ENCODE measurements around the gene TTLL9.

The TTLL9 gene

DNA sequence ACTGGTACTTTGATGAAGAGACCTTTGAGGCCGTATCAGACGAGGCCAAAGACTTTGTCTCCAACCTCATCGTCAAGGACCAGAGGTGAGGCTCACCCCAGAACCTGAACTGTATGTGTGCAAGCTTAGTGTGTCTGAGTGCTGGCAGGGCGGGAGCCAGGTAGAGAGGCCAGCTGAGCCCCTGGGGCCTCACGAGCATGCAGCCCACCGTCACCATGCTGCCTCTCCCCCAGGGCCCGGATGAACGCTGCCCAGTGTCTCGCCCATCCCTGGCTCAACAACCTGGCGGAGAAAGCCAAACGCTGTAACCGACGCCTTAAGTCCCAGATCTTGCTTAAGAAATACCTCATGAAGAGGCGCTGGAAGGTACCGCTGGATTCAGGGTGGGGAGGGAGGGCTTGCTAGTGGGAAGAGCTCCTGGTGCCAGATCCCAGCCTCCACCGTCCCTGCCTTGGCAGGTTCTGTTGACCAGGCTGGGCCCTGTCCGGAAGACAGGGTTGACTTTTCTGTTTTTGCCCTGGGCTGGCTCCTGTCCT lies 38.6 kb upstream of the TTLL9 start:
- Histone ChIP-seq H3K9ac (ENCODE audit: insufficient read length, low read depth) (no peak overlapping the region), H3K27me3 (ENCODE audit: insufficient read depth, insufficient read length) (no peaks in the 10 kb centered on the region), H3K9me3 (ENCODE audit: insufficient read depth, low read length) (no peaks in the 10 kb centered on the region), H3K4me3 (ENCODE audit: insufficient read length, low read depth) (no peak overlapping the region), H3K36me3 (ENCODE audit: insufficient read depth, insufficient read length, low read length) (peaks cover 2% of the 10 kb centered on the region), H3K4me1 (ENCODE audit: insufficient read depth, insufficient read length) (peaks cover 18% of the 10 kb centered on the region)
- no peak for TF ChIP-seq SUZ12 (IDR thresholded peaks at IDR 0.05; ENCODE audit: extremely low read depth, insufficient read depth, insufficient read length)
- no peak for TF ChIP-seq ZNF274 (IDR thresholded peaks at IDR 0.05; ENCODE audit: low read depth, low read length)
- TF ChIP-seq YY1 (IDR thresholded peaks at IDR 0.05; ENCODE audit: insufficient read depth, insufficient read length) = no peak
- no peak for DNase-seq (ENCODE audit: low read depth, low spot score)

DNA sequence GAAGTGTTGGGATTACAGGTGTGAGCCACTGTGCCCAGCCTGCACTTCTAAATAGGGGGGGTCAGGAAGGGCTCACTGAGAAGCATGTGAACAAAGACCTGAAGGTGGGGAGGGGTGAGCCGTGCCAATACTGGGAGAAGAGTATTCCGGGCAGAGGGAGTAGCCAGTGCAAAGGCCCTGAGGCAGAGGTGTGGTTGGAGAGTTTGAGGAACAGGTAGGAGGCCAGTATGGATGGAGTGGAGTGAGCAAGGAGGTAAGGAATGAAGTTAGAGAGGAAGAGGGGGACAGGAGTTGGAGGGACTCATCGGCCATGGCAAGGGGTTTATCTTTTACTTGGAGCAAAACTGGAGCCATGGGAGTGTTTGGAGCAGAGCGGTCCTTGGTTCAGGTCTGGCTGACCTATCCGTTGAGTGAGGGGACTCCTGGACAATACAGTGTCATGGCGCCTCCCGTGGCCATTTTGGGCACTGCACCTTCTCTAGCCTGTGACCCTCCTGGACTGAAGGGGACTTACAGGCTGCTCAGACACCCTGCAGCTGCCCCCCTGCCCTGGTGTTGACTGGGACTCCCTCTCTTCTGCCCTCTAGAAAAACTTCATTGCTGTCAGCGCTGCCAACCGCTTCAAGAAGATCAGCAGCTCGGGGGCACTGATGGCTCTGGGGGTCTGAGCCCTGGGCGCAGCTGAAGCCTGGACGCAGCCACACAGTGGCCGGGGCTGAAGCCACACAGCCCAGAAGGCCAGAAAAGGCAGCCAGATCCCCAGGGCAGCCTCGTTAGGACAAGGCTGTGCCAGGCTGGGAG lies 37.1 kb upstream of the TTLL9 start:
- no peak for TF ChIP-seq ZNF274 (IDR thresholded peaks at IDR 0.05; ENCODE audit: low read depth, low read length)
- TF ChIP-seq YY1 (IDR thresholded peaks at IDR 0.05; ENCODE audit: insufficient read depth, insufficient read length) = no peak
- TF ChIP-seq SUZ12 (IDR thresholded peaks at IDR 0.05; ENCODE audit: extremely low read depth, insufficient read depth, insufficient read length) = no peak
- H3K27me3 ChIP-seq (ENCODE audit: insufficient read depth, insufficient read length) = no peaks in the 10 kb centered on the region
- H3K4me1 ChIP-seq (ENCODE audit: insufficient read depth, insufficient read length) = peaks cover 28% of the 10 kb centered on the region
- H3K9me3 ChIP-seq (ENCODE audit: insufficient read depth, low read length) = no peaks in the 10 kb centered on the region
- no peak overlapping the region for H3K4me3 ChIP-seq (ENCODE audit: insufficient read length, low read depth)
- H3K9ac ChIP-seq (ENCODE audit: insufficient read length, low read depth) = peak overlapping the region; percentile 50
- DNase-seq (ENCODE audit: low read depth, low spot score) = peak; percentile 63
- H3K36me3 ChIP-seq (ENCODE audit: insufficient read depth, insufficient read length, low read length) = no peaks in the 10 kb centered on the region

DNA sequence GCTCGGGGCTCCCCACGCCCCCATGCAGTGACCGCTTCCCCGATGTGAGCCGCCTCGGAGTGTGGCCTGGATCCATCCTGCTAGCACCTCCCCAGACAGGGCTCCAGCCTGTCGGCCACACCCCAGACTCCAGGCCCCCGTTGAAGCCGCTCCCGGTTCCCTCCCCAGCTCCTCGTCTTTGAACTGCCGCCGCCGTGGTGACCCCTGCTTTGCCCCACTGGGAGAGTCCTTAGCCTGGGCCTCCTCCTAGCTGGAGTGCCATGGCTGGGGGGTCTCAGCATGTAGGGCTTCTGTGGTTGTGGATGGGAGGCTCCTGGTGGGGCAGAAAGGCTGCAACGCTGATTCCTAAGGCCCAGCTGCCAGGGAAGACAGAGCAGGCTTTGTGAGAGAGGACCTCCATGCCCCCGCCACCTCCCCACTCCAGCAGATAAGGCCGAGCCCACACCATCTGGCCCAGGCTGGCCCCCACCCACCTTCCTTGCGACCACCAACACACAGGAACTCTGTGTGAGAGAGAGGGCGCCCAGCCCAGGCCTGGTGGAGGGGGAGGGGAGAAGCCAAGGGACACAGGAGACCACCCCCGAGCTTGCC lies 36.4 kb upstream of the TTLL9 start:
- Histone ChIP-seq H3K36me3 (ENCODE audit: insufficient read depth, insufficient read length, low read length) (no peaks in the 10 kb centered on the region), H3K27me3 (ENCODE audit: insufficient read depth, insufficient read length) (no peaks in the 10 kb centered on the region), H3K9me3 (ENCODE audit: insufficient read depth, low read length) (no peaks in the 10 kb centered on the region), H3K9ac (ENCODE audit: insufficient read length, low read depth) (peak overlapping the region; percentile 50), H3K4me1 (ENCODE audit: insufficient read depth, insufficient read length) (peaks cover 28% of the 10 kb centered on the region), H3K4me3 (ENCODE audit: insufficient read length, low read depth) (no peak overlapping the region)
- TF ChIP-seq SUZ12 (IDR thresholded peaks at IDR 0.05; ENCODE audit: extremely low read depth, insufficient read depth, insufficient read length) (no peak), YY1 (IDR thresholded peaks at IDR 0.05; ENCODE audit: insufficient read depth, insufficient read length) (no peak), ZNF274 (IDR thresholded peaks at IDR 0.05; ENCODE audit: low read depth, low read length) (no peak)
- no peak for DNase-seq (ENCODE audit: low read depth, low spot score)

DNA sequence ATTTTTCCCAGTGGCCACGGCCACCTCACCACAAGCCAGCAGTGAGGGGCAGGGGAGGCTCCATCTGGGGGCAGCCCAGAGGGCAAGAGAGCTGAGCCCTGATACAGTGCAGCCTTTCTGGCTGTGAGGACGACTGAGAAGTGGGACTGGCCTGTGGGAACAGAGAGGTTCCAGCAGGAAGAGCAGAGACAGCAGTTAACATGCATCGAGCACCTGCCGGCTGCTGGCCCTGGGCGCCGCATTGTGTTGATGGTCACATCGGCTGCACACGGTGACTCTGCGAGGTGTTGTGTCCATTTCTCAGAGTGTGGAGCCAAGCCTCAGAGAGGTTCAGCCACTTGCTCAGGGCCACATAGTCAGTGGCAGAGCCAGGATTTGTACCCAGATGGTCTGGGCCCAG lies 34.9 kb upstream of the TTLL9 start:
- Histone ChIP-seq H3K9me3 (ENCODE audit: insufficient read depth, low read length) (no peaks in the 10 kb centered on the region), H3K36me3 (ENCODE audit: insufficient read depth, insufficient read length, low read length) (no peaks in the 10 kb centered on the region), H3K27me3 (ENCODE audit: insufficient read depth, insufficient read length) (no peaks in the 10 kb centered on the region), H3K9ac (ENCODE audit: insufficient read length, low read depth) (peak overlapping the region; percentile 26), H3K4me1 (ENCODE audit: insufficient read depth, insufficient read length) (peaks cover 28% of the 10 kb centered on the region), H3K4me3 (ENCODE audit: insufficient read length, low read depth) (no peak overlapping the region)
- TF ChIP-seq SUZ12 (IDR thresholded peaks at IDR 0.05; ENCODE audit: extremely low read depth, insufficient read depth, insufficient read length) (no peak), YY1 (IDR thresholded peaks at IDR 0.05; ENCODE audit: insufficient read depth, insufficient read length) (no peak), ZNF274 (IDR thresholded peaks at IDR 0.05; ENCODE audit: low read depth, low read length) (no peak)
- DNase-seq (ENCODE audit: low read depth, low spot score) = no peak

DNA sequence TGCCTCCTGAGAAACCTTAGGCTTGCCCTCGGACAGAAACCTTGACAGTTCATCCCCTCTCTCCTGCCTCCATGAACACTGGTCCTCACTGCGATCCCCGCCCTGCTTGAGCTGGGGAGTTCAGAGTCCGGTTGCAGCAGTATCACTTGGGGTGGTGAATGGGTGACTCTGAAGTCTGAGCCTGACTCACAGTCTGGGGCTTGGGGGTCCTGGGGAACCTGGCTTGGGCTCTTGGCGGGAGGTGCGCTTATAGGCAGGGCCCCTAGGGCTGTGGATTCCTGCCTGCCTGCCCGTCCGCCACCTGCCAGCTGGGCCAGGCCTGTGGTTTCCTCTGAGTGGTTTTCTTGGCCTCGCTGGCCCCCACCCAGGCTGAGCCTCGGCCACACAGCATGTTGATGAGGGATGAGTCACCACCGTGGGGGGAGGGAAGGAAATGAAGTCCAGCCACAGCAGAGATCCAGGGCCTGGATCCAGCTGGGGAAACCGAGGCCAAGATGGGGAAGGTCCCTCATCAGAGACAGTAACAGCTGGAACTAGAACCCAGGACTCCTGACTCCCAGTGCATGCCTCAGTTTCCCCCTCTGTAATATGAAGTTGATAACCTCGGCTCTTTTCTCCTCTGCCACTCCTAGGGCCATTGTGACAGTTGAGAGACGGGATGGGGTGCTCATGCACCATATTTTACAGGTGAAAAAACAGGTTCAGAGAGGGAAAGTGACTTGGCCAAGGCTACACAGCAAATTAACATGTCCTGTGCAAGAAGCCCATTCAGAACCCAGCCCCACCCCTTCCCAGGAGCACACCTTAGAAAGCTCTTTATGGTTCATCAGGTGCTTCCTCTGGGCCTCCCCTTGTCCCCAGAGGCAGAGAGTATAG lies 34.2 kb upstream of the TTLL9 start:
- Histone ChIP-seq H3K4me1 (ENCODE audit: insufficient read depth, insufficient read length) (peaks cover 32% of the 10 kb centered on the region), H3K4me3 (ENCODE audit: insufficient read length, low read depth) (no peak overlapping the region), H3K9ac (ENCODE audit: insufficient read length, low read depth) (peak overlapping the region; percentile 26), H3K36me3 (ENCODE audit: insufficient read depth, insufficient read length, low read length) (no peaks in the 10 kb centered on the region), H3K9me3 (ENCODE audit: insufficient read depth, low read length) (no peaks in the 10 kb centered on the region), H3K27me3 (ENCODE audit: insufficient read depth, insufficient read length) (no peaks in the 10 kb centered on the region)
- TF ChIP-seq YY1 (IDR thresholded peaks at IDR 0.05; ENCODE audit: insufficient read depth, insufficient read length) = no peak
- no peak for TF ChIP-seq ZNF274 (IDR thresholded peaks at IDR 0.05; ENCODE audit: low read depth, low read length)
- TF ChIP-seq SUZ12 (IDR thresholded peaks at IDR 0.05; ENCODE audit: extremely low read depth, insufficient read depth, insufficient read length) = no peak
- DNase-seq (ENCODE audit: low read depth, low spot score) = no peak

DNA sequence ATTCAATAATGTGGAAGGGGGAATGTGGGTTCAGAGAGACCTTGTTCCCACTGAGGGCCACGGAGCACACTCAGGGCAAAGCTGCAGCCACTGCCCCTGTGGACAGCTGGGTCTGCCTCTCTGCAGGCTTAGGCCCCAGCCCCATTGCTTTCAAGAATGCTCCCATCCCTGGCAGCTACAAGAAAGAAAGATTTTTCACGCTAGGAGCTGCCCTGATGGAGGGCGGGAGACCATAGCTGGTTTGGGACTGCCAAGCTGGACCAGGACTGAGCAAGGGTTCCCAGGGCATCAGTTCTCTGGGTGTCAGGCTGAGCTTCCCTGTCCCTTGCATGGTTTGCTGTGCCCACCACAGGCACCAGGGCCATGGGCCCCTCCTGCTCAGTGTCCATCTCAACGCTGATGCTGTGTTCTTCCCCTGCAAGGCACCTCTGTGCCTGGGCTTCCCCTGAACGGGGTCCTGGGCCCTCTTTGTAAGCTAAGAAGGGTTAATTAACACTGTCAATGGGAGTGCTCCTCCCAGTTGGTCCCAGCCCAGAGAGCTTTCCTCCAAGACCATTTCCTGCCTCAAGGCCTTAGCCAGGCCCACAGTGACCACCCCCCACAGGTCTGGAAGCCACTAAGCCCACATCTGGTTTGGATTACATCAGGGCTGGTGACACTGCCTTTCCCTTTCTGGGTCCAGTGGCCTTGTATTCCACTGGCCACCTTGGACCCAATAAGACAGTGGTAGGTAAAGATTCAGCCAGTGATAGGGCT lies 33.4 kb upstream of the TTLL9 start:
- TF ChIP-seq ZNF274 (IDR thresholded peaks at IDR 0.05; ENCODE audit: low read depth, low read length) (no peak), SUZ12 (IDR thresholded peaks at IDR 0.05; ENCODE audit: extremely low read depth, insufficient read depth, insufficient read length) (no peak), YY1 (IDR thresholded peaks at IDR 0.05; ENCODE audit: insufficient read depth, insufficient read length) (no peak)
- Histone ChIP-seq H3K9ac (ENCODE audit: insufficient read length, low read depth) (no peak overlapping the region), H3K4me3 (ENCODE audit: insufficient read length, low read depth) (no peak overlapping the region), H3K4me1 (ENCODE audit: insufficient read depth, insufficient read length) (peaks cover 37% of the 10 kb centered on the region), H3K9me3 (ENCODE audit: insufficient read depth, low read length) (no peaks in the 10 kb centered on the region), H3K27me3 (ENCODE audit: insufficient read depth, insufficient read length) (no peaks in the 10 kb centered on the region), H3K36me3 (ENCODE audit: insufficient read depth, insufficient read length, low read length) (no peaks in the 10 kb centered on the region)
- DNase-seq (ENCODE audit: low read depth, low spot score) = no peak

All from NT2/D1 (cell line).